SH-SY5Y (cell line): ENCODE results near the gene FBF1.

Source experiments
- GATA2 ChIP-seq: IDR thresholded peaks from 2 replicates; pipeline ENCODE4 v1.6.1; 2011; ENCODE audit warnings: mild to moderate bottlenecking, low read depth, low read length
- GATA3 ChIP-seq: IDR thresholded peaks from 2 replicates; pipeline ENCODE4 v1.6.1; 2011; ENCODE audit warnings: low read depth, mild to moderate bottlenecking, low read length, moderate library complexity

- TF ChIP-seq GATA2 (no peak), GATA3 (no peak)
These were observed 589 bp upstream of the FBF1 start for GRCh38 chr17:75941442-75941819.
